HG03575 (cell line): ENCODE data around the gene FRYL.
"Not testable (repeated sequence)": the region's sequence is repeated elsewhere in the genome, so short reads cannot be mapped to it uniquely, and the experiment has no call there.

Source experiments
- ATAC-seq: cut with Tn5 transposase; IDR thresholded peaks from one replicate; pipeline ENCODE4 v1.9.1; 2021; ENCODE audit not compliant: unreplicated experiment, insufficient number of reproducible peaks, low FRiP score; ENCODE audit errors: extremely low read depth

The FRYL gene

DNA sequence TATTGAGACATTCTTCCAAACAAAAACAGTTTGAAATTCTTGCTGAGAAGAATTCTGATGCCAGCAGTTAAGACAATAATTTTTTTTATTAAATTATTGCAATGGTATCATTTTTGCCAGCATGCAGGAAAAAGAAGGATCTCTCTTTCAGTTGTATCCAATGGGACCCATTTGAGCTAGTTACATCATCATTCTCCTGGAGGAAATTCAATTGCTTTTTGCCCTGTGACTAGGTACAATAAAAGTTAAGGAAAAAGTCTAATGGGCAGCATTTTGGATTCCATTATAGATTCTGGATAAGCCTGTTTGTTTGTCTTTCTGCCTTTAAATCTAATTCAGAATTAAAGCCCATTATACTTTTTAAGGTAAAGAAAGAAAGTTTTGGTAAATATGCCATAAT lies 10.5 kb upstream of the FRYL start:
- ATAC-seq: no peak

DNA sequence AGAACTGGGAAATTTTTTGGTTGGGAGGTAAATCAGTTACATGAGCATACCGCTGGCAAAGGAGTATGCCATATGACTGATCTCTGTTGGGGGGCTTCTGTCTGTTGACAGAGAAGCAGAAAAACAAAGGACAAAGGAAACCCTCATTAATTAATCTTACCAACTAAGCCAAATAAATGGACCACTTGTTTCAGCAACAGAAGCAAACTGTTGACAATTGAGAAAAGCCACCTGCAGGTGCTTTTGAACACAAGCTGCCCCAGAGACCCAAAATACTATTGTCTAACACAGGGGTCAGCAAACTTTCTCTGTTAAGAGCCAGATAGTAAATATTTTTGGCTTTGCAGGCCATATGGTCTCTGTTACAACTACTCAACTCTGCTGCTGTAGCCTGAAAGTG lies 7.0 kb upstream of the FRYL start:
- no peak for ATAC-seq

DNA sequence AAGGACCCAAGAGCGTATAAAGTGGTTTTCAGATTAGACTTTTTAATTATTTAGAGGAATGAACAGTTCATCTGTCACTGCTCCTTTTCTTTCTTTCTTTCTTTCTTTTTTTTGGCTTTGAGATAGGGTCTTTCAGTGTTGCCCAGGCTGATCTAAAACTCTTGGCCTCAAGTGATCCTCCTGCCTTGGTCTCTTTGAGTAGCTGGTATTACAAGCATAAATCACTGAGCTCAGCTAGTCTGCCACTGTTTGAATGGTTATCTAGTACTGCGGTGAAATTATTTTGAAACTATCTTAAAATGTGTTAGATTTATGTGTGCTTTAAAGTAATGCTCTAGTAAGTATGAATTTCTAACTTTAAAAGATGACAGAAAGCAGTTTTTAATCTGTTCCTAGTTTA lies 6.5 kb upstream of the FRYL start:
- no peak for ATAC-seq

DNA sequence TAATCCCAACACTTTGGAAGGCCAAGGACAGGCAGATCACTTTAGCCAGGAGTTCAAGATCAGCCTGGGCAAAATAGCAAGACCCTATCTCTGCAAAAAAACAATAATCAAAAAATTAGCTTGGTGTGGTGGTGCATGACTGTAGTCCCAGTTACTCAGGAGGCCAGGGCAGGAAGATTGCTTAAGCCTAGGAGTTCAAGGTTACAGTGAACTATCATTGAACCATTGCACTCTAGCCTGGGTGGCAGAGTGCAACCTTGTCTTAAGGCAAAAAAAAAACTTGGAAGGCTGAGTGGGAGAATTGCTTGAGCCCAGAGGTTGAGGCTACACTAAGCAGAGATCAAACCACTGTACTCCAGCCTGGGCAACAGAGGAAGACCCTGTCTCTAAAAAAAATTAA lies 5.2 kb upstream of the FRYL start:
- ATAC-seq: no peak

DNA sequence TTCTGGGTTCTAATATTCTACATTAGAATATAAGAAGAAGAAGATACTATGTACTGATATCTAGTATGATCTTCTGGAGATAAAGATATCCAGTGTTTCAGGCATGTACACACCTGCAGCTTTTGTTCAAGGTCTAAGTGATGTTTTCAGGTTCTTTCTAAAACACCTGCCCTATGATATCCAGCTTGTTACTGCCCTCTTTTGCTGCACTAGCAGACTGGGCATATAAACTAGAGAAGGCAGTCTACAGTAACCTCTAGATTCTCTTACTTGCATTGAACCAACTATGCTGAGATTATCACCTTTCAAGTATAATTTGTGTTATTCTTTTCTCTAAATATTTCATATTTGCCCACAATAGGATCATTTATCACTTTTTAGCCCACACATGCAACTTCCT lies 1.9 kb upstream of the FRYL start:
- no peak for ATAC-seq

DNA sequence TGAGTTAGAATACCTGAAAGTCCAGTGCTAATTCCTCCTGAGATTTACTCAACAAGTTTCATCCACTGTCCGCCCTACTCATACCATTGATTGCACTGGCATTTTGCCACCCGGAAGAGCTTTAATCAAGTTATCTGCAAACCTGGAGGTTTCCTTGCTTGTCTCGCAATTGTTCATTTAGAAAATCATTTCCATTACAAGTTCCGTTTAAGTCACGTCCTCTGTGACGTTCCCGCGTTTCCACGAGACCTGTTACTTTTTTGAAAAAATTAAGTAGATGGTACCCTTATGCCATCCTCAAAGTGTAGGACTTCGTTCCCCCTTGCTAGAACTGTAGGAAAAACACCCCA lies 761 bp upstream of the FRYL start:
- ATAC-seq: no peak

DNA sequence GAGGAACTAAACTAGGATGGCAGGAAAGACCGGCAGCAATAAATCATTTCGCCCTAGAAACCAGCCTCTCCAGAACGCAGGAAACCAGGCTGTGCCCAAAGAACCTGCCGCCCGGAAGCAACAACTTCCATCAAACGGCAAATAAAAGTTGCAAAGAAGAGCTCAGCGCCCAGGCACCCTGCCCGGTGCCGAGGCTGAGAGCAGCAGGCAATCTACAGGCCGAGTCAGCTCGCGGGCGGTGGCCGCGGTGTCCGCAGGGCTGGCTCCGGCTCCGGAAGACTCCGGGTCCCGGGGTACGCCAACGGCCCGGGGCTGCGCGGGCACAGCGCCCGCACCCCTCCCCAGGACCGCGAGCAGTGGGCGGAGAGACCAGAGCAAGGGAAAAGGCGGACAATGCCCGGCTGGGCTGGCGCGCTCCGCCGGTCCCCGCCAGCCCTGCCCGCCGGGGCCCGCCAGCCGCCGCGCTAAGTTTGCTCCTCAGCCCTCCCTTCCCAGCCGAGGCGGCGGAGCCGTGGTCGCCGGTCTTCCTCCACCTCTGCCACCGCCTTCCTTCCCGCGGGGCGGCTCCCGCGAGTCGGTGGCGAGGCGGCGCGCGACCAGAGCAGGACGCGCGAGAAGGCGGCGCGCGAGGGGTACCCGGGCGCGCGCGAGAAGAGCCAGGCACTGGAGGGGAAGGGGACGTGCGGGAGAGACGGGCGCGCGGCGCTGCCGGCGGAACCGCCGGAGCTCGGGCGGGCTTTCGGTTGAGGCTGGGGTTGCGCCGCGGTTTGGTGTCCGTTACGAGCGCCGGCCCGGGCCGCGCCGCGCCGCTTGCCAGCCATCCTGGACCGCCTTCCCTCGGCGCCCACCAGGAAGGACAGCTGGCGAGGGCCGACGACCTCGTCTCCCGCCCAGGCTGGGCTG lies 733 bp downstream of the FRYL start:
- ATAC-seq: no peak

DNA sequence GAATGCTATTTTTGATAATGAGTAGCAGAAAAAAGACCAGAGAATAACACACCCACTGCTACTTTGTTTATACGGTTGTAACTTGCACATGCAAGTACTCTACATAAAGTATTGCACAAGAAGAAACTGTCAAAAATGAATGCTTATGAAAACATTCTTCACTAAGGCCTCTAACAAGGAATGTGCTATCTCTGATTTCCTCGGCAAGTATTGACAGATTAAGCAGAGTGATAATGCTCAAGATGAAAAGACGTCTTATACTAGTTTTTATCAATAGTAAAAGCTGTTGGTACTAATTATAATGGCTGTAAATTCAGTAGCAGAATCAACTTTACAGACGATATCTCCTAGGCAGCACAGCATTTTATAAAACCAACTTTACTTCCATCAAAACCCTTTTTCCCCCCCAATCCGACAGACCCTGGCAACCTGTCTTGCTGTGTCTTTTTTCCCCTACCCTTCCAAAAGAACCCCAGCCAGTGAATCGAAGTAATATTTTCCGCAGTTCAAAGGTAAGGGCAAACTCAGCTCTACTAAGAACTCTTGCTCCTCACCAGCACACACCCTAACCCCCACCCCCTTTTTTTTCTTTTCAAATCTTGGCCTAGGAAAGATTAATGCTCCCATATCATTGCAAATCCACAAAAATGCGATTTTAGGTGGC lies 1.5 kb downstream of the FRYL start:
- no peak for ATAC-seq

DNA sequence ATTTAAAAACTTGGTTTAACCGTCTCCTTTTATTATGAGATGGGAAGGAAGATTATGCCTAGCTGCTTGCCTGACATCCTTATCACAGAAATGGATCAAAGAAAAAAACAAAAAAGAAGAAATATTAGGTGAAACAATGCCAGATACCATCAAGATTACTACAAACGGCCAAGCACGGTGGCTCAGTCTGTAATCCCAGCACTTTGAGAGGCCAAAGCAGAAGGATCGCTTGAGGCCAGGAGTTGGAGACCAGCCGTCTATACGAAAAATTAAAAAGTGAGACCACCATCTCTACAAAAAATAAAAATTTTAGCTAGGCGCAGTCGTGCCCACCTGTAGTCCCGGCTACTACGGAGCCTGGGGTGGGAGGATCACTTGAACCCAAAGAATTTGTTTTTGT lies 2.3 kb downstream of the FRYL start:
- ATAC-seq: no peak

DNA sequence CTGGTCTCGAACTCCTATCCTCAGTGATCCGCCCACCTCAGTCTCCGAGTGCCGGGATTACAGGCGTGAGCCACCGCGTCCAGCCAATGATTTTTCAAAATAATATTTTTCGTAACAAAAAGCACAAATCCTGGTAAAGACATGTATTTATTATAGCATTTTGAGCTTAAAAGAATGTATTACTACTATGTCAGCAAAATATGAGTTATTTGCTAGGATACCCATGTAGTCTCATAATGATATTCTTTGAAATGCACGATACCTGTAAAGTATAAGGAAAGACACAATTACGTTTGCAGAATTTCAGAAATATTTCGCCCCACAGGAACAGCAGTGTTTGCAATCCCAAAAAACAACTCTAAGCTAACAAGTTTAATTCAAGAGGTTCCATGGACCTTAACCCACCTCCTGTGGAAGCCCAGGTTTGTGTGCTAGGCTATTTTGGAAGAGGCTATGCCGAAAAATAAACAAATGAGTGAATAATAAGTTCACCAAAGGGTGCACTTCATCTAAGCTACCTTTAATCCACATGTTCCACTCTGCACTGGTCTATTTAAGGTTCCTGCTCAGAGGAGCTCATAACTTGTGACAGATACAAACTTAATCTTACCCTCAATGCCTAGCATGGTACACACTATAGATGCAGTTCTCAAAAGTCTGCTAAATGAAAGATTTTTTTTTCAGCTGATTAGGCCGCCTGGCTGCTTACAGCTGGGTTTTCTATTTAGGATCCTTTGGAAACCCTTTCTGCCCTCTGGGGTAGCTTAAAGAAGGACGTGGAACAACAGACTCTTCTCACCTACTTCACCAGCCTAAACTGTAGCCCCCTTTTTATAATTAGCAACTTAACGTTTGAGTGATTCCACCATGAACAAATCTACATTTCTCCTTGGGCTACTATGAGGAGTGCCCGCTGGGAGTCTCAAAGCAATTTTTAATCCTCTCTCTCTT lies 5.0 kb downstream of the FRYL start:
- no peak for ATAC-seq

DNA sequence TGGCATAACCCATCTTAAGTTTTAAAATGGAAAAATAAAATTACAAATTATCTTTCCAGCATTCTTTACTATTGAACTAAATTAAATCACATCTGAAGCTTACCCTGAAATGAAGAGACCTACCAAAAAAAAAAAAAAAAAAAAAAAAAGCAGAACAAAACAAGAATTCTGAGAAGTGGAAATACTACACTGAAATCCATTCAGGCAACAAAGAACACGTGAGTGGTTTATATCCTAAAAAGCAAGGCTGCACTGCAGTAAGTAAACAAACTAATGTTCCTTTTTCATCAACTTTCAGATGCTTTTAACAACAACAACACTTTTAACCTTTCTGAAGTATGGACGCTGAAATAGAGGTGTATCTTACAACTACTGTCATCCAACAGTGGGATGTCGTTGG lies 7.5 kb downstream of the FRYL start:
- ATAC-seq: no peak

DNA sequence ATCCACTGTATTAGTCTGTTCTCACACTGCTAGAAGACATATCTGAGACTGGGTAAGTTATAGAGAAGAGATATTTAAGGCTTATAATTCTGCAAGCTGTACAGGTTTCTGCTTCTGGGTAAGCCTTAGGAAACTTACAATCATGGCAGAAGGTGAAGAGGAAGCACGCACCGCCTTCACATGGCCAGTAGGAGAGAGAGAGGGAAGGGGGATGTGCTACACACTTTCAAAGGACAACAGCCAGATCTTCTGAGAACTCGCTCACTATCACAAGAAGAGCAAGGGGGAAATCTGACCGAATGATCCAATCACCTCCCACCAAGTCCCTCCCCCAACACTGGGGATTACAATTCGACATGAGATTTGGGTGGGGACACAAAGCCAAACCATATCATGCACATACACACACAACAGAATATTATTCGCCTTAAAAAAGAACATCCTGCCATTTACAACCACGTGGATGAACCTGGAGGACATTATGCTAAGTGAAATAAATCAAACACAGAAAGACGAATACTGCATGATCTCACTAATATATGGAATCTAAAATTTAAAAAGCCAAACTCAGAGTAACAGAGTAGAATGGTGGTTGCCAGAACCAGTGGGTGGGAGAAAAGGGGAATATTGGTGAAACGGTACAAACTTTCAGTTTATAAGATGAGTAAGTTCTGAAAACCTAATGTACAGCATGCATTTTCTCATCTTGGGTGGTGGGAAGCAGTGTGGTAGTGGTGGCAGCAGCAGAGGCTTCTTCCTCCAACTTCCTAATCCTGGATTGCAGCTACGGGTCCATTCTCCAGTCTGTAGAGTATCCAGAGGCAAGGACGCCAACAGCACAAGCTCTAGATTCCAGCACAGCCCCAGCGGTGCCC lies 12.8 kb downstream of the FRYL start:
- no peak for ATAC-seq

DNA sequence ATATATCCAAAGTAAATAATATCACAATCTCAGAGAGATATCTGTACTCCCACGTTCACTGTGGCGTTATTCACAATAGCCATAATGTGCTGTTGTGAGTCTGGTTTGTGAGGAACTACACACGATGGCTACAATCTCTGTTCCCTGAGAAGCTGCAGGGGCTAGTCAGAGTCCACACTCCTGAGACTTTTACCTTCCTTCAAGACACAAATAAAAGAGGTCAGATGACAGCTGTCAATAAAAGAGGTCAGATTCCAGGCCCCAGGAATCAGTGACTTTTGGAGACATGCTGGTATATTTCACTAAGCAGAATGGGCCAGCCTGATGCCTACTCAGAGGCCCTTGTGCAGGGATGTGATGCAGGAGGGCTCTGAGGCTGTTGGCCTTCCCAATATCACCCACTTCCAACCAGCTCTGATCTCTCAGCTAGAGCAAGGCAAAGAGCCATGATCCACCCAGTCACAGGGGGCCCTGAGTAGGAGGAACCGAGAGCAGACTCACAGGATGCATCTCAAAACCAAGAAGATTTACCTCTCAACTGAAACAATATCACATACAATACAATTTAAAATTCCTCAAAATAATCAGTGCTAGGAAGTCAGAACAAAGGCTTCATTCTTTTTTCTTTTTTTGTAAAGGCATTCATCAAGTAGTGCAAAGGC lies 13.8 kb downstream of the FRYL start:
- ATAC-seq: no peak

DNA sequence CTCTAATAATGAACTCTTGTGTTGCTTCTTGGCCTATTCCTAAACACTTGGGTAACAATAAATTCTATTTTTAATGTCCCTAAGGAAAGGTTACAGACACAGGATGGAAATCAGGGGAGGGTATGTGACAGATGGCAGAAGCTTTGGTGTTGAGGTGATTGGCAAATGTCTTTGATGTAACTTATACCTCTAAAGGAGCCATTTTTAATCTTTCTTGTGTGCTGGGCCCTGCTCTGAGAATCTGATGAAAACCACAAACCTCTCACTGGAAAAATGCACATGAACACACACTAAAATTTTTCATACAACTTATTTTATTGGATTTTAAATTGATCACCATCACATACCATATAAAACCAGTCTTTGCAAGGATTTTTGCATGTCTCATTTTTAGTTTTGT lies 17.7 kb downstream of the FRYL start:
- ATAC-seq: no peak

DNA sequence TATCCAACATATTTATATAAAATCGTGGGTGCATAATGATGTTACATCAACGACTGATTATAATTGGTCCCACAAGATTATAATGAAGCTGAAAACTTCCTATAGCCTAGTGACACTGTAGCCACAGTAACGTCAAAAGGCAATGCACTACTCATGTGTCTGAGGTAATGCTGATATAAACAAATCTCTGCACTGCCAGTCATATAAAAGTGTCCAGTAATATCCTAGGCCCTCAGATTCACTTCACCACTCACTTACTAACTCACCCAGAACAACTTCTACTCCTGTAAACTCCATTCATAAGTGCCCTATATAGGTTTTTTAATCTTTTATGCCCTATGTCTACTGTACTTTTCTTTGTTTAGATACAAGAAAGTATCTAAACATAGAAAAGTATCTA lies 18.8 kb downstream of the FRYL start:
- ATAC-seq: no peak

DNA sequence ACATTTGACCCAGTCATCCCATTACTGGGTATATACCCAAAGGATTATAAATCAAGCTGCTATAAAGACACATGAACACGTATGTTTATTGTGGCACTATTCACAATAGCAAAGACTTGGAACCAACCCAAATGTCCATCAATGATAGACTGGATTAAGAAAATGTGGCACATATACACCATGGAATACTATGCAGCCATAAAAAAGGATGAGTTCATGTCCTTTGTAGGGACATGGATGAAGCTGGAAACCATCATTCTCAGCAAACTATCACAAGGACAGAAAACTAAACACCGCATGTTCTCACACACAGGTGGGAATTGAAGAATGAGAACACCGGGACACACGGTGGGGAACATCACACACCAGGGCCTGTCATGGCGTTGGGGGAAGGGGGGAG lies 21.4 kb downstream of the FRYL start:
- not testable (repeated sequence) for ATAC-seq

DNA sequence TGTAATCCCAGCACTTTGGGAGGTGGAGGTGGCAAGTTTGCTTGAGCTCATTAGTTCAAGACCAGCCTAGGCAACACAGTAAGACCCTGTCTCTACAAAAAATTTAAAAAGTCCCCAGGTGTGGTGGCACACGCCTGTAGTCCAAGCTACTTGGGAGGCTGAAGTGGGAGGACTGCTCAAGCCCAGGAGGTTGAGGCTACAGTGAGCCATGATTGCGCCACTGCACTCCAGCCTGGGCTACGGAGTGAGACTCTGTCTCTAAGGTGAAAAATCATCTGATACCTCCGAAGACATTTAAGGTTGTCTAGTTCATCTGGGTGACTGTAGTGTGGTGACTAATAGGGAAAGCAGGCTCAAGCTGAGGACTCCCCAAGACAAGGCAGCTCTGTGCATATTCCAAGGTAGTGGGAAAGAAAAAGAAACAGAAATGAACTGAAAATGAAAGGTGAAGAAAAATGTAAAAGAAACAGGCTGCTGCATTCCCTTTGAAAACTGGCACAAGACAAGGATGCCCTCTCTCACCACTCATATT lies 23.3 kb downstream of the FRYL start:
- no peak for ATAC-seq

DNA sequence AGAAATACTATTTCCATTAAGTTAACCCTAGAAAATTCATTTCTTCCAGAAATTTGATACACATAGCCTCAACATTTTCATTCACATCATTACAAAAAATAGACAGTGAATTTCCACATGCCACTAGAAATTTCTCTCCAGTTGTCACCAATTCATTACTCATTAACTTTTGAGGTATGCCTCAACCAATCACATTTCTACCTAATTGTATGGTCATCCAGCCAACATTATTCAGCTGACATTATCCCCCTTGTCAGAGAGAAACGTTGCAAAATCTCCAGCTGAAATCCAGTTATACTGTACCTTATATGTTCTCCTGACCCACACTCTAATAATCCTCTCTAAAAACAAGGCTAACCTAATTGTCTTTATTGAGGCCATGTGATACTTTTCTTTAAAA lies 24.8 kb downstream of the FRYL start:
- no peak for ATAC-seq
